Lung (tissue), 12 donors: ENCODE measurements around the gene TNFRSF8. TPM values are rescaled to one million over a fixed set of nuclear protein-coding genes. Genes with fewer than 3 reads are reported as not detected.

ENCODE experiments used
- ATAC-seq: fragments of 200-7000 bp; cut with Tn5 transposase; one replicate; pipeline ENCODE4 v1.9.1; 2020; ENCODE audit warnings: moderate number of reproducible peaks; ENCODE audit not compliant: insufficient read depth, low FRiP score
- DNase-seq, 3 donors: peaks; one replicate each; pipeline ENCODE4 v3.0.0-alpha.2; 2013 to 2017
- H3K27ac ChIP-seq, 2 donors: one replicate each; pipeline ENCODE4 v1.5.1; 2013; ENCODE audit warnings: mild to moderate bottlenecking in 2 of 2, moderate library complexity in 2 of 2, control low read depth in 1 of 2, inconsistent platforms in 1 of 2, low read depth in 1 of 2, low read length in 1 of 2
- H3K27me3 ChIP-seq, 3 donors: one replicate each; pipeline ENCODE4 v1.5.1; 2013; ENCODE audit warnings: low read length in 2 of 3; ENCODE audit not compliant: control insufficient read depth in 3 of 3, insufficient read depth in 3 of 3
- H3K36me3 ChIP-seq, 4 donors: one replicate each; pipeline ENCODE4 v1.5.1; 2013; ENCODE audit warnings: low read length in 4 of 4, mild to moderate bottlenecking in 1 of 4, moderate library complexity in 1 of 4; ENCODE audit not compliant: control insufficient read depth in 4 of 4, insufficient read depth in 4 of 4
- H3K4me1 ChIP-seq, 5 donors: one replicate each; pipeline ENCODE4 v1.5.1; 2013; ENCODE audit warnings: low read length in 5 of 5, mild to moderate bottlenecking in 2 of 5, moderate library complexity in 1 of 5; ENCODE audit not compliant: control insufficient read depth in 5 of 5, insufficient read depth in 5 of 5
- H3K4me3 ChIP-seq: one replicate; pipeline ENCODE4 v1.5.1; 2013; ENCODE audit warnings: mild to moderate bottlenecking, control low read depth, moderate library complexity
- H3K9ac ChIP-seq, 2 donors: one replicate each; pipeline ENCODE4 v1.5.1; 2013; ENCODE audit warnings: low read length in 2 of 2, control low read depth in 1 of 2; ENCODE audit not compliant: insufficient read depth in 1 of 2
- H3K9me3 ChIP-seq, 4 donors: one replicate each; pipeline ENCODE4 v1.5.1; 2013; ENCODE audit warnings: low read length in 3 of 4, mild to moderate bottlenecking in 1 of 4, moderate library complexity in 1 of 4; ENCODE audit not compliant: control insufficient read depth in 4 of 4, insufficient read depth in 3 of 4
- CTCF ChIP-seq: IDR thresholded peaks from 2 replicates; pipeline ENCODE4 v1.5.1; 2012; ENCODE audit warnings: mild to moderate bottlenecking; ENCODE audit errors: control extremely low read depth, extremely low read depth
- WGBS, 2 donors: extraction: QIAGEN DNeasy Blood & Tissue Kit; methylation state at CpG; one replicate each; pipeline ENCODE4 v1.1.7; 2013; 5-methylcytosine and 5-hydroxymethylcytosine counted together
- polyA plus RNA-seq, 2 donors: library from polyadenylated mRNA; stranded (reverse); fragments of 200-250 nt; gene quantifications; one replicate each; pipeline ENCODE4 v1.2.1, GENCODE V29; 2013
- total RNA-seq, 2 donors: library from RNA; depleted of rRNA in 1 of 2; stranded (reverse); fragments of >200 nt in 1 of 2; gene quantifications; one replicate each; pipeline ENCODE4 v1.2.1, GENCODE V29; 2014 to 2021
- donor health status: control.
- donor health status: control.
- donor health status: Bipolar disorder and iron deficiency.
- donor health status: healthy.
- donor health status: DM: yes; HTN: yes; CAD: no.

Gene TNFRSF8
- total and polyA plus RNA-seq, 4 donors = 1.6 to 5.3 (median 2.1) TPM

DNA sequence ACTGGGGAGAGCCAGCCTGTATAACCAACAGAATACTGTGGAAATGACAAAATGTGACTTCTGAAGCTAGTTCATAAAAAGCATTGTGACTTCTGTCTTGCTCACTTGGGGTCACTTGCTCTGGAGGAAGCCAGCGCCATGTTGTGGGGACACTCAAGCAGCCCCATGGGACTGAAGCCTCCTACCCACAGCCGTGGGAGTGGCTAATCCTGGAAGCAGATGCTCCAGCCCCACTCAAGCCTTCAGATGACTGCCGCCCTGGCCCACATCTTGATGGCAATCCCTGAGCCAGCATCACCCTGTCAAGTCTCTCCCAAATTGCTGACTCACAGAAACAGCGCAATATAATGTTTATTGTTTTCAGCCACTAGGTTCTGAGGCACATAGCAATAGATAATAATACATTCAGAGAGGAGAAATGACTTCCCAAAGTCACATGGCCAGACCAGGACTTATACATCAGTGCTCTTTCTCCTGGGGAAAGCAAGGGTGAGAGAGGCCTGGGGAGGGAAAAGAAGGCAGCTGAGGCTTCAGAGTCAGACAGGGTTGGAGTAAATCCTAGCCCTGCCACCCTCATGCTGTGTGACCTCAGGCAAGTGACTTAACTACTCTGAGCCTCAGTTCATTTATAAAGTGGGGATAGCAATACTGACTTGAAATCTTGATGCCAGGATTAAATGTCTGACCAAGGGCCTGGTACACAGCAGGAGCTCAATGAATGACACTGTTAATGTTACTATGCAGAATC lies 5.0 kb upstream of the TNFRSF8 start:
- Histone ChIP-seq H3K27ac (no peak overlapping the region), H3K9ac (no peak overlapping the region), H3K9me3 (peaks cover 0 to 6% (median 0%) of the 10 kb centered on the region in 4 donors), H3K4me3 (no peak overlapping the region), H3K27me3 (peaks cover 0 to 23% (median 14%) of the 10 kb centered on the region in 3 donors), H3K36me3 (no peaks in the 10 kb centered on the region), H3K4me1 (peaks cover 0 to 2% (median 0%) of the 10 kb centered on the region in 5 donors)
- ATAC-seq (no peak), DNase-seq (no peak)
- TF ChIP-seq CTCF = no peak
- 85 to 97% methylated on average over 4 of the region's 4 CpGs for WGBS, 2 donors

- WGBS, 2 donors = 78 to 85% methylated on average over 3 of the region's 3 CpGs
- peaks cover 0 to 8% (median 0%) of the 10 kb centered on the region in 5 donors for H3K4me1 ChIP-seq
- DNase-seq = no peak
Measured at GRCh38 chr1:12059226-12059625, 3.9 kb upstream of the TNFRSF8 start.

GRCh38 chr1:12059722-12060464 lies 3.2 kb upstream of the TNFRSF8 start:
- no peak overlapping the region for H3K4me3 ChIP-seq
- TF ChIP-seq CTCF = no peak
- DNase-seq = no peak

More at GRCh38 chr1:12059226-12059625, 3.9 kb upstream of the TNFRSF8 start:
- Histone ChIP-seq H3K27me3 (peaks cover 0 to 33% (median 21%) of the 10 kb centered on the region in 3 donors), H3K36me3 (no peaks in the 10 kb centered on the region), H3K4me3 (no peak overlapping the region), H3K9ac (no peak overlapping the region), H3K9me3 (peaks cover 0 to 7% (median 0%) of the 10 kb centered on the region in 4 donors), H3K27ac (no peak overlapping the region)
- ATAC-seq = no peak
- no peak for TF ChIP-seq CTCF

More at GRCh38 chr1:12059722-12060464, 3.2 kb upstream of the TNFRSF8 start:
- Histone ChIP-seq H3K27me3 (peaks cover 3 to 40% (median 27%) of the 10 kb centered on the region in 3 donors), H3K9ac (no peak overlapping the region), H3K36me3 (no peaks in the 10 kb centered on the region), H3K4me1 (peaks cover 0 to 8% (median 0%) of the 10 kb centered on the region in 5 donors), H3K9me3 (peaks cover 0 to 9% (median 0%) of the 10 kb centered on the region in 4 donors), H3K27ac (no peak overlapping the region)
- no peak for ATAC-seq
- 58 to 70% methylated on average over 7 of the region's 7 CpGs for WGBS, 2 donors
